Psoas muscle (tissue), 8 donors: Measurements from ENCODE around the gene SLC9A4. TPM values are rescaled to one million over a fixed set of nuclear protein-coding genes. Genes with fewer than 3 reads are reported as not detected.

Experiments
- ATAC-seq, 4 donors: fragments of 200-7000 bp; cut with Tn5 transposase; one replicate each; pipeline ENCODE4 v1.9.1; 2020; ENCODE audit warnings: moderate library complexity in 3 of 4, mild to moderate bottlenecking in 2 of 4
- DNase-seq, 2 donors: peaks; one replicate each; pipeline ENCODE4 v3.0.0-alpha.2; 2020
- H3K27ac ChIP-seq: fragments of 200-600 bp; one replicate; pipeline ENCODE4 v1.8.0; 2022
- H3K27me3 ChIP-seq, 3 donors: fragments of 200-600 bp in 1 of 3; one replicate each; pipeline versions ENCODE4 v1.6.1 to v1.8.0; 2013 to 2022; ENCODE audit warnings: low read length in 2 of 3, mild to moderate bottlenecking in 2 of 3, moderate library complexity in 1 of 3; ENCODE audit not compliant: insufficient read depth in 3 of 3
- H3K36me3 ChIP-seq, 2 donors: fragments of 200-600 bp in 1 of 2; one replicate each; pipeline versions ENCODE4 v1.6.1 to v1.8.0; 2013 to 2022; ENCODE audit warnings: low read depth in 1 of 2, mild to moderate bottlenecking in 1 of 2, moderate library complexity in 1 of 2; ENCODE audit not compliant: insufficient read depth in 1 of 2
- H3K4me1 ChIP-seq: fragments of 200-600 bp; one replicate; pipeline ENCODE4 v1.8.0; 2022
- H3K4me3 ChIP-seq: fragments of 200-600 bp; one replicate; pipeline ENCODE4 v1.8.0; 2022; ENCODE audit warnings: mild to moderate bottlenecking
- H3K9me3 ChIP-seq: fragments of 200-600 bp; one replicate; pipeline ENCODE4 v1.8.0; 2022
- CTCF ChIP-seq: fragments of 200-600 bp; IDR thresholded peaks from one replicate; pipeline ENCODE4 v1.8.0; 2022; ENCODE audit warnings: antibody characterized with exemption
- WGBS, 3 donors: extraction: QIAGEN DNeasy Blood & Tissue Kit; methylation state at CpG; one replicate each; pipeline versions ENCODE4 v1.1.6 to v1.1.7; 2013; 5-methylcytosine and 5-hydroxymethylcytosine counted together
- intact Hi-C, 2 donors: fragments of 100-400 bp; cut with DNase I; formaldehyde crosslinking; loops; one replicate each; pipeline versions ENCODE4 v1.11.0 to v1.14.2; 2022
- polyA plus RNA-seq, 3 donors: library from polyadenylated mRNA; stranded (reverse); fragments of 200-250 nt; gene quantifications; one replicate each; pipeline ENCODE4 v1.2.3, GENCODE V29; 2013
- total RNA-seq, 4 donors: library from RNA; stranded (reverse); fragmentation: NEBNext Ultra II Directional in 2 of 4; extraction: Animal tissue kit (Norgen Biotek cat#: 25700) in 2 of 4; gene quantifications; one replicate each; pipeline versions ENCODE4 v1.2.1 to v1.2.4, GENCODE V29; 2021 to 2023
- donor health status: healthy with polysubstance abuse.
- donor health status: DM: no; HTN: no; CAD: no; lungs with moderate emphysema.
- donor health status: Bipolar disorder and iron deficiency.
- donor health status: healthy.
- donor health status: DM: yes; HTN: yes; CAD: no.
- donor health status: DM: no; HTN: no; CAD: no.
- donor health status: DM: no; HTN: no; CAD: no.
- donor health status: DM: yes; HTN: yes; CAD: no.

The SLC9A4 gene
- total and polyA plus RNA-seq, 7 donors, result 0.08 TPM; not detected in 6

GRCh38 chr2:102547462-102547861 lies 74.4 kb downstream of the SLC9A4 start:
- TF ChIP-seq CTCF, result no peak
- 85 to 89% (median 86%) methylated on average over 2 of the region's 2 CpGs for WGBS, 3 donors

GRCh38 chr2:102549027-102549426 lies 76.0 kb downstream of the SLC9A4 start:
- TF ChIP-seq CTCF, result no peak
- ATAC-seq, result no peak
- intact Hi-C loops, result no loop called here
- WGBS, 3 donors, result 0% methylated on average over 1 of the region's 1 CpG
- no peak for DNase-seq
- no peaks in the 10 kb centered on the region for H3K36me3 ChIP-seq
- H3K9me3 ChIP-seq, result peaks cover 12% of the 10 kb centered on the region
- no peak overlapping the region for H3K4me3 ChIP-seq
- H3K4me1 ChIP-seq, result no peaks in the 10 kb centered on the region
- H3K27ac ChIP-seq, result no peak overlapping the region
- no peaks in the 10 kb centered on the region for H3K27me3 ChIP-seq

More at GRCh38 chr2:102547462-102547861, 74.4 kb downstream of the SLC9A4 start:
- no peaks in the 10 kb centered on the region for H3K4me1 ChIP-seq
- peaks cover 12% of the 10 kb centered on the region for H3K9me3 ChIP-seq
- H3K27ac ChIP-seq, result no peak overlapping the region
- no peak overlapping the region for H3K4me3 ChIP-seq
- no peak for ATAC-seq
- no peak for DNase-seq
- H3K27me3 ChIP-seq, result no peaks in the 10 kb centered on the region
- intact Hi-C loops, result no loop called here
- H3K36me3 ChIP-seq, result no peaks in the 10 kb centered on the region

GRCh38 chr2:102550151-102550550 lies 77.1 kb downstream of the SLC9A4 start:
- intact Hi-C loops, result no loop called here
- Histone ChIP-seq H3K27me3 (no peaks in the 10 kb centered on the region), H3K4me3 (no peak overlapping the region), H3K27ac (no peak overlapping the region), H3K9me3 (peaks cover 12% of the 10 kb centered on the region), H3K36me3 (no peaks in the 10 kb centered on the region), H3K4me1 (no peaks in the 10 kb centered on the region)
- DNase-seq, result no peak
- TF ChIP-seq CTCF, result no peak
- ATAC-seq, result no peak
- 93 to 94% (median 93%) methylated on average over 2 of the region's 2 CpGs for WGBS, 3 donors

DNA sequence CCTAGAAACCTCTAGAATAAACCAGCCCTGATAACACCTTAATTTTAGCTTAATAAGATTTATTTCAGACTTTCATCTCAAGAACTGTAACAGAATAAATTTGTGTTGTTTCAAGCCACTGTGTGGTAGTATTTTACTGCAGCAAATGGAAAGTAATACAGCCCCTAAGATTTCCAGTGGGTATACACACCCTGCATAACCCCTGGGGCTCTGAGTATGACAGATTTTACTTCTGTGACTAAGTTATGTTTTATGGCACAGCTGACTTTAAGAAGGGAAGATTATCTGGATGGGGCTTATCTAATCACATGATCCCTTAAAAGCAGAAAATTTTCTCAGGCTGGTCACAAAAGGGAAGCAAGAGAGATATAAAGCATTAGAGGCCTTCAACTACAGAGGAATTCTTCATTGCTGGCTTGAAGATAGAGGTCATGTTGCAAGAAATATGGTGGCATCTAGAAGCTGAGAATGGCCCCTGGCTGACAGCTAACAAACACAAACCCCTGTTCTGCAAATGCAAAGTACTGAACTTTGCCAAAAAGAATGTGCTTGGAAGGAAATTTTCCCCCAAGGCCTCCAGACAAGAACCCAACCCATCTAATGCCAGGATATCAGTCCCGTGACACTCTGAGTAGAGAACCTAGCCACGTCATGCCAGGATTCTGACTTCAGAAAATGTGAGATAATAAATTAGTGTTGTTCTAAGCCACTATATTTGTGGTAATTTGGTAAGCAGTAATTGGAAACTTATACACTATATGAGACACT lies 78.5 kb downstream of the SLC9A4 start:
- Histone ChIP-seq H3K36me3 (no peaks in the 10 kb centered on the region), H3K9me3 (peaks cover 12% of the 10 kb centered on the region), H3K4me3 (no peak overlapping the region), H3K4me1 (no peaks in the 10 kb centered on the region), H3K27ac (no peak overlapping the region), H3K27me3 (no peaks in the 10 kb centered on the region)
- ATAC-seq, result no peak
- no peak for DNase-seq
- intact Hi-C loops, result no loop called here
- 33 to 35% (median 33%) methylated on average over 2 of the region's 2 CpGs for WGBS, 3 donors
- TF ChIP-seq CTCF, result no peak

DNA sequence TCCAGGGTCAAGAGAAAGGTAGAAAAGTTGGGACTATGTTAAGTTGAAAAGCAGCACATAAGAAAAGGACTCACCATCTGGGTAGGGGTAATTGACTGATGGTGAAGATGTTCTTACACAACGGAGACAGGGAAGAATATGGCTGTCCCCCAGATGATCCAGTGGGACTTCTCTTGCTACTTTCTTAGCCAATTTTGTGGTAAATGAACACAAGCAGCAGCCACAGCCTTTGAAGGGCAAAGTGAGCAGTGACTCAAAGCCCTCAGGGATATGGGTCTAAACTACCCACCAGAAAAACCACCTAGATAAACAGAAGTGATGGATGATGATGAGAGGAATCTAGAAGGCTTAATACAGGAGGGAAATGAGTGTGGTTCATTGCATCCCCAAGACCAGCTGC lies 80.6 kb downstream of the SLC9A4 start:
- no peak overlapping the region for H3K27ac ChIP-seq
- H3K36me3 ChIP-seq, result no peaks in the 10 kb centered on the region
- ATAC-seq, result no peak
- no peaks in the 10 kb centered on the region for H3K27me3 ChIP-seq
- no peak for TF ChIP-seq CTCF
- H3K4me3 ChIP-seq, result no peak overlapping the region
- no peak for DNase-seq
- intact Hi-C loops, result no loop called here
- WGBS, 3 donors, result 0 to 40% (median 0%) methylated on average over 1 of the region's 1 CpG
- peaks cover 11% of the 10 kb centered on the region for H3K9me3 ChIP-seq
- no peaks in the 10 kb centered on the region for H3K4me1 ChIP-seq
